Lower leg skin (tissue), 3 donors: ENCODE measurements around the gene CDH11.

Experiments used
- CTCF ChIP-seq, 3 donors: fragments of 450-650 bp; IDR thresholded peaks; one replicate each; pipeline ENCODE4 v1.5.1; 2016; ENCODE audit warnings: antibody characterized with exemption in 3 of 3, mild to moderate bottlenecking in 3 of 3, moderate library complexity in 2 of 3
- POLR2A ChIP-seq, 2 donors: fragments of 450-650 bp; IDR thresholded peaks; one replicate each; pipeline ENCODE4 v1.6.1; 2016 to 2017; ENCODE audit warnings: antibody characterized with exemption in 2 of 2, mild to moderate bottlenecking in 1 of 2, moderate library complexity in 1 of 2

- TF ChIP-seq CTCF (IDR thresholded peaks at IDR 0.05) (no peak), POLR2A (IDR thresholded peaks at IDR 0.05) (no peak)
Measured at GRCh38 chr16:64916051-64916450, 205.8 kb downstream of the CDH11 start.
